KMS-11 (cell line): Measurements from ENCODE around the gene USP8.

Experiments
- H2AFZ ChIP-seq: fragments of 200-600 bp; sonication (generic); 2 replicates; pipeline ENCODE4 v1.6.1; 2016; ENCODE audit warnings: antibody characterized with exemption, mixed run types, low read depth
- H3K27ac ChIP-seq: fragments of 200-600 bp; sonication (generic); 2 replicates; pipeline ENCODE4 v1.6.1; 2016; ENCODE audit warnings: mild to moderate bottlenecking, mixed run types
- H3K27me3 ChIP-seq: fragments of 200-600 bp; sonication (generic); 2 replicates; pipeline ENCODE4 v1.6.1; 2017; ENCODE audit warnings: mild to moderate bottlenecking, low read depth, mixed run types, moderate library complexity; ENCODE audit not compliant: insufficient read depth
- H3K36me3 ChIP-seq: fragments of 200-600 bp; sonication (generic); 2 replicates; pipeline ENCODE4 v1.6.1; 2017; ENCODE audit warnings: mild to moderate bottlenecking, mixed run types; ENCODE audit not compliant: insufficient read depth
- H3K4me1 ChIP-seq: fragments of 200-600 bp; sonication (generic); 2 replicates; pipeline ENCODE4 v1.6.1; 2016; ENCODE audit warnings: mild to moderate bottlenecking, low read depth, mixed run types; ENCODE audit not compliant: poor library complexity, severe bottlenecking
- H3K4me2 ChIP-seq: fragments of 200-600 bp; sonication (generic); 2 replicates; pipeline ENCODE4 v1.7.0; 2016; ENCODE audit warnings: mild to moderate bottlenecking, mixed run types
- H3K4me3 ChIP-seq: fragments of 200-600 bp; sonication (generic); IDR thresholded peaks from 2 replicates; pipeline ENCODE4 v1.6.1; 2017; ENCODE audit warnings: low read depth, low read length, mixed read lengths; ENCODE audit not compliant: insufficient read depth
- H3K79me2 ChIP-seq: fragments of 200-600 bp; sonication (generic); 2 replicates; pipeline ENCODE4 v1.6.1; 2016; ENCODE audit warnings: low read depth, mixed run types; ENCODE audit not compliant: insufficient read depth
- H3K9ac ChIP-seq: fragments of 200-600 bp; sonication (generic); 2 replicates; pipeline ENCODE4 v1.6.1; 2016; ENCODE audit warnings: mild to moderate bottlenecking, mixed run types
- H4K20me1 ChIP-seq: fragments of 200-600 bp; sonication (generic); 2 replicates; pipeline ENCODE4 v1.6.1; 2016; ENCODE audit warnings: mild to moderate bottlenecking, mixed run types; ENCODE audit not compliant: insufficient read depth
- CTCF ChIP-seq: fragments of 200-600 bp; sonication (generic); conservative IDR thresholded peaks from 2 replicates; pipeline ENCODE4 v1.6.1; 2017; ENCODE audit warnings: low read depth, mild to moderate bottlenecking, antibody characterized with exemption, low read length, moderate library complexity, mixed read lengths

The USP8 gene

GRCh38 chr15:50476143-50476542, 51.9 kb downstream of the USP8 start:
- Histone ChIP-seq H3K4me3 (no peak overlapping the region), H3K36me3 (no peaks in the 10 kb centered on the region), H3K4me1 (no peaks in the 10 kb centered on the region), H3K27ac (no peak overlapping the region), H3K79me2 (no peaks in the 10 kb centered on the region), H3K9ac (no peak overlapping the region), H3K4me2 (no peak overlapping the region), H2AFZ (no peak overlapping the region), H3K27me3 (no peaks in the 10 kb centered on the region), H4K20me1 (no peaks in the 10 kb centered on the region)
- TF ChIP-seq CTCF, result no peak

- Histone ChIP-seq H3K27me3 (no peaks in the 10 kb centered on the region), H2AFZ (no peak overlapping the region), H3K27ac (no peak overlapping the region), H3K4me2 (no peak overlapping the region), H3K36me3 (no peaks in the 10 kb centered on the region; the same call in 1 of the 2 replicates), H3K9ac (no peak overlapping the region), H4K20me1 (no peaks in the 10 kb centered on the region), H3K79me2 (no peaks in the 10 kb centered on the region), H3K4me1 (peaks cover 5% of the 10 kb centered on the region), H3K4me3 (no peak overlapping the region)
- TF ChIP-seq CTCF, result no peak
These were observed 60.6 kb downstream of the USP8 start for GRCh38 chr15:50484781-50485180.

- Histone ChIP-seq H4K20me1 (no peaks in the 10 kb centered on the region), H3K27ac (no peak overlapping the region), H2AFZ (no peak overlapping the region), H3K79me2 (no peaks in the 10 kb centered on the region), H3K36me3 (no peaks in the 10 kb centered on the region; the same call in 1 of the 2 replicates), H3K4me3 (no peak overlapping the region), H3K4me2 (no peak overlapping the region), H3K9ac (no peak overlapping the region), H3K4me1 (peaks cover 5% of the 10 kb centered on the region), H3K27me3 (no peaks in the 10 kb centered on the region)
- no peak for TF ChIP-seq CTCF
These were observed 61.2 kb downstream of the USP8 start for GRCh38 chr15:50485389-50485788.

GRCh38 chr15:50487287-50487686, 63.1 kb downstream of the USP8 start:
- Histone ChIP-seq H3K4me2 (no peak overlapping the region), H3K79me2 (no peaks in the 10 kb centered on the region)

More at GRCh38 chr15:50487287-50487686, 63.1 kb downstream of the USP8 start:
- Histone ChIP-seq H3K27ac (no peak overlapping the region), H4K20me1 (no peaks in the 10 kb centered on the region), H2AFZ (no peak overlapping the region), H3K4me1 (peaks cover 5% of the 10 kb centered on the region), H3K27me3 (no peaks in the 10 kb centered on the region), H3K9ac (no peak overlapping the region), H3K36me3 (no peaks in the 10 kb centered on the region; the same call in 1 of the 2 replicates), H3K4me3 (no peak overlapping the region)
- no peak for TF ChIP-seq CTCF
